IMR-90 (cell line): ENCODE data around the gene FXR2. TPM values are rescaled to one million over a fixed set of nuclear protein-coding genes. Genes with fewer than 3 reads are reported as not detected.

Experiments
- ATAC-seq: fragments of 200-7000 bp; cut with Tn5 transposase; 2 replicates; pipeline ENCODE4 v1.9.1; 2020; ENCODE audit warnings: low read depth, mild to moderate bottlenecking, moderate library complexity
- BruUV-seq: library from RNA; stranded (reverse); fragments of 400-500 nt; replicated peaks from 2 replicates; lab custom pipeline; 2021; lab: Mats Ljungman, UMichigan
- CTCF ChIA-PET: fragments of 300-600 bp; formaldehyde crosslinking; extraction: SDS; loops from one replicate; lab custom pipeline; 2021; ENCODE audit warnings: antibody characterized with exemption; lab: Yijun Ruan, JAX
- POLR2A ChIA-PET: fragments of 300-600 bp; sonication (Branson Sonifier 250); formaldehyde crosslinking; loops from one replicate; lab custom pipeline; 2022; ENCODE audit warnings: antibody characterized with exemption; ENCODE audit not compliant: unreplicated experiment; lab: Charles Lee
- DNase-seq: peaks from one replicate; pipeline ENCODE4 v3.0.0; 2013
- H2AFZ ChIP-seq: replicated peaks from 2 replicates; pipeline ENCODE3; 2013; ENCODE audit warnings: low read length, mild to moderate bottlenecking; ENCODE audit not compliant: poor library complexity
- H2AK5ac ChIP-seq: 2 replicates; pipeline ENCODE4 v1.6.1; 2013; ENCODE audit warnings: low read depth, low read length, inconsistent platforms
- H2AK9ac ChIP-seq: replicated peaks from 2 replicates; pipeline ENCODE3; 2013; ENCODE audit warnings: mild to moderate bottlenecking, low read depth, low read length, moderate library complexity; ENCODE audit not compliant: poor library complexity
- H2BK120ac ChIP-seq: 2 replicates; pipeline ENCODE4 v1.6.1; 2013; ENCODE audit warnings: low read depth, low read length, inconsistent platforms
- H2BK15ac ChIP-seq: 3 replicates; pipeline ENCODE4 v1.6.1; 2013; ENCODE audit warnings: low read depth, low read length, inconsistent platforms
- H2BK20ac ChIP-seq: 2 replicates; pipeline ENCODE4 v1.6.1; 2013; ENCODE audit warnings: low read depth, mild to moderate bottlenecking, inconsistent platforms, low read length, moderate library complexity
- H2BK5ac ChIP-seq: 2 replicates; pipeline ENCODE4 v1.6.1; 2013; ENCODE audit warnings: mild to moderate bottlenecking, low read depth, low read length, inconsistent platforms; ENCODE audit not compliant: poor library complexity, severe bottlenecking
- H3K14ac ChIP-seq: replicated peaks from 2 replicates; pipeline ENCODE4 v1.6.1; 2013; ENCODE audit warnings: low read depth, low read length, inconsistent platforms
- H3K18ac ChIP-seq: 2 replicates; pipeline ENCODE4 v1.6.1; 2013; ENCODE audit warnings: low read depth, low read length, control low read depth
- H3K23ac ChIP-seq: 2 replicates; pipeline ENCODE4 v1.6.1; 2013; ENCODE audit warnings: low read depth, low read length, inconsistent platforms
- H3K27ac ChIP-seq: 2 replicates; pipeline ENCODE4 v1.5.1; 2013; ENCODE audit warnings: mild to moderate bottlenecking, control low read depth, low read length; ENCODE audit not compliant: insufficient read depth
- H3K27me3 ChIP-seq: 2 replicates; pipeline ENCODE4 v1.6.1; 2013; ENCODE audit warnings: low read length; ENCODE audit not compliant: control insufficient read depth, insufficient read depth
- H3K36me3 ChIP-seq: 2 replicates; pipeline ENCODE4 v1.6.1; 2013; ENCODE audit warnings: low read length, mixed read lengths; ENCODE audit not compliant: control insufficient read depth, insufficient read depth
- H3K4ac ChIP-seq: 2 replicates; pipeline ENCODE4 v1.6.1; 2013; ENCODE audit warnings: low read depth, low read length, inconsistent platforms
- H3K4me1 ChIP-seq: 2 replicates; pipeline ENCODE4 v1.6.1; 2013; ENCODE audit warnings: low read length, mixed read lengths; ENCODE audit not compliant: control insufficient read depth, insufficient read depth
- H3K4me2 ChIP-seq: 2 replicates; pipeline ENCODE4 v1.6.1; 2013; ENCODE audit warnings: low read depth, mild to moderate bottlenecking, control low read depth, low read length, moderate library complexity
- H3K4me3 ChIP-seq: 2 replicates; pipeline ENCODE4 v1.5.1; 2013; ENCODE audit warnings: low read depth, mild to moderate bottlenecking, control low read depth, low read length, moderate library complexity; ENCODE audit not compliant: insufficient read depth
- H3K56ac ChIP-seq: 2 replicates; pipeline ENCODE4 v1.6.1; 2013; ENCODE audit warnings: low read length, inconsistent platforms; ENCODE audit not compliant: insufficient read depth; ENCODE audit errors: extremely low read depth
- H3K79me1 ChIP-seq, 2 experiments: 2 replicates each; pipeline ENCODE4 v1.6.1; 2013; ENCODE audit warnings: low read length in 2 of 2, inconsistent platforms in 1 of 2, low read depth in 1 of 2
- H3K9ac ChIP-seq: 2 replicates; pipeline ENCODE4 v1.6.1; 2013; ENCODE audit warnings: low read depth, low read length, control low read depth
- H3K9me1 ChIP-seq: 2 replicates; pipeline ENCODE4 v1.6.1; 2013; ENCODE audit warnings: low read length, inconsistent platforms; ENCODE audit not compliant: insufficient read depth
- H3K9me3 ChIP-seq: 2 replicates; pipeline ENCODE4 v1.6.1; 2013; ENCODE audit warnings: low read length; ENCODE audit not compliant: control insufficient read depth, insufficient read depth
- H4K20me1 ChIP-seq: 2 replicates; pipeline ENCODE4 v1.6.1; 2013; ENCODE audit warnings: low read length, inconsistent platforms; ENCODE audit not compliant: insufficient read depth
- H4K5ac ChIP-seq: 2 replicates; pipeline ENCODE4 v1.6.1; 2013; ENCODE audit warnings: mild to moderate bottlenecking, low read depth, low read length, control low read depth
- H4K8ac ChIP-seq, 2 experiments: 2 replicates each; pipeline ENCODE4 v1.6.1; 2013; ENCODE audit warnings: low read depth in 2 of 2, low read length in 2 of 2, control low read depth in 1 of 2, inconsistent platforms in 1 of 2
- H4K91ac ChIP-seq: 2 replicates; pipeline ENCODE4 v1.6.1; 2013; ENCODE audit warnings: low read depth, low read length, inconsistent platforms; ENCODE audit not compliant: insufficient read depth
- CEBPB ChIP-seq: IDR thresholded peaks from 2 replicates; pipeline ENCODE4 v1.6.1; 2012; ENCODE audit warnings: low read depth, low read length, improper control_type of control experiment
- FOS ChIP-seq: fragments of 150-350 bp; IDR thresholded peaks from 2 replicates; pipeline ENCODE4 v1.6.1; 2016; ENCODE audit warnings: low read depth, low read length
- MAFK ChIP-seq: IDR thresholded peaks from 2 replicates; pipeline ENCODE4 v1.6.1; 2012; ENCODE audit warnings: low read depth, low read length, improper control_type of control experiment
- MAZ ChIP-seq: IDR thresholded peaks from 2 replicates; pipeline ENCODE4 v1.6.1; 2012; ENCODE audit warnings: low read depth, mild to moderate bottlenecking, low read length, improper control_type of control experiment, moderate library complexity, borderline replicate concordance
- MXI1 ChIP-seq: IDR thresholded peaks from 2 replicates; pipeline ENCODE4 v1.6.1; 2012; ENCODE audit warnings: low read depth, mild to moderate bottlenecking, low read length, moderate library complexity, borderline replicate concordance
- NFE2L2 ChIP-seq: fragments of 150-350 bp; IDR thresholded peaks from 2 replicates; pipeline ENCODE4 v1.6.1; 2016; ENCODE audit warnings: low read depth, mild to moderate bottlenecking, low read length
- POLR2A ChIP-seq: IDR thresholded peaks from 2 replicates; pipeline ENCODE4 v1.6.1; 2012; ENCODE audit warnings: mild to moderate bottlenecking, low read depth, low read length
- SMC3 ChIP-seq: fragments of 150-350 bp; IDR thresholded peaks from 2 replicates; pipeline ENCODE4 v1.6.1; 2016; ENCODE audit warnings: low read depth, mild to moderate bottlenecking, antibody characterized with exemption, low read length, moderate library complexity
- WGBS, 2 experiments: methylation state at CpG; one replicate each; pipeline versions ENCODE4 v1.1.5 to v1.1.7; 2013; ENCODE audit warnings: missing lambda C conversion rate in 2 of 2; ENCODE audit not compliant: insufficient read length in 1 of 2; ENCODE audit errors: extremely low coverage in 2 of 2; 5-methylcytosine and 5-hydroxymethylcytosine counted together
- dilution Hi-C: fragments of 300-500 bp; cut with HindIII; formaldehyde crosslinking; loops from one replicate; pipeline ENCODE4 v1.14.3; 2018; ENCODE audit warnings: low sequenced_read_pairs; ENCODE audit not compliant: unreplicated experiment
- in situ Hi-C: fragments of 300-500 bp; cut with MboI; formaldehyde crosslinking; loops from 3 replicates; pipeline ENCODE4 v1.14.3; 2019; ENCODE audit warnings: low sequenced_read_pairs, inconsistent platforms, mixed read lengths
- intact Hi-C: fragments of 100-400 bp; cut with micrococcal nuclease; formaldehyde crosslinking; loops from 2 replicates; pipeline ENCODE4 v1.10.0; 2022
- polyA plus RNA-seq, 3 experiments: library from polyadenylated mRNA; depleted of rRNA; stranded (reverse); fragments of >200 nt; gene quantifications; 2 replicates each; pipeline ENCODE4 v1.2.3, GENCODE V29; 2012; ENCODE audit warnings: low replicate concordance in 1 of 3
- total RNA-seq: library from RNA; depleted of rRNA; stranded (reverse); fragments of >200 nt; gene quantifications from 2 replicates; pipeline ENCODE4 v1.2.3, GENCODE V29; 2012
- TF ChIP-seq, protein P1 (sequence below): conservative IDR thresholded peaks from 2 replicates; pipeline ENCODE4 v1.5.1; 2012; ENCODE audit warnings: mild to moderate bottlenecking, low read depth, low read length, improper control_type of control experiment
- TF ChIP-seq, protein P2 (sequence below): fragments of 150-350 bp; IDR thresholded peaks from 2 replicates; pipeline ENCODE4 v1.6.1; 2017; ENCODE audit warnings: mild to moderate bottlenecking, antibody characterized with exemption, low read length, low read depth

Gene FXR2
- total and polyA plus RNA-seq, 2 of the 4 experiments (the other 2 are of a cell fraction), result 39.1 to 55.9 TPM

GRCh38 chr17:7573324-7574080, 41.2 kb downstream of the FXR2 start:
- WGBS, 2 experiments, result 0% methylated on average over 13 of the region's 71 CpGs; no CpG with 5 or more reads in 1 of the 2 experiments
- TF ChIP-seq MXI1 (peak; percentile 98), SMC3 (no peak), FOS (no peak), POLR2A (peak; percentile 37; the same call in 1 of the 2 replicates), CEBPB (peak; percentile 99), MAZ (peak; percentile 98), NFE2L2 (no peak), MAFK (no peak)
- TF ChIP-seq, protein P1, sequence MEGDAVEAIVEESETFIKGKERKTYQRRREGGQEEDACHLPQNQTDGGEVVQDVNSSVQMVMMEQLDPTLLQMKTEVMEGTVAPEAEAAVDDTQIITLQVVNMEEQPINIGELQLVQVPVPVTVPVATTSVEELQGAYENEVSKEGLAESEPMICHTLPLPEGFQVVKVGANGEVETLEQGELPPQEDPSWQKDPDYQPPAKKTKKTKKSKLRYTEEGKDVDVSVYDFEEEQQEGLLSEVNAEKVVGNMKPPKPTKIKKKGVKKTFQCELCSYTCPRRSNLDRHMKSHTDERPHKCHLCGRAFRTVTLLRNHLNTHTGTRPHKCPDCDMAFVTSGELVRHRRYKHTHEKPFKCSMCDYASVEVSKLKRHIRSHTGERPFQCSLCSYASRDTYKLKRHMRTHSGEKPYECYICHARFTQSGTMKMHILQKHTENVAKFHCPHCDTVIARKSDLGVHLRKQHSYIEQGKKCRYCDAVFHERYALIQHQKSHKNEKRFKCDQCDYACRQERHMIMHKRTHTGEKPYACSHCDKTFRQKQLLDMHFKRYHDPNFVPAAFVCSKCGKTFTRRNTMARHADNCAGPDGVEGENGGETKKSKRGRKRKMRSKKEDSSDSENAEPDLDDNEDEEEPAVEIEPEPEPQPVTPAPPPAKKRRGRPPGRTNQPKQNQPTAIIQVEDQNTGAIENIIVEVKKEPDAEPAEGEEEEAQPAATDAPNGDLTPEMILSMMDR, result no peak
- TF ChIP-seq, protein P2, sequence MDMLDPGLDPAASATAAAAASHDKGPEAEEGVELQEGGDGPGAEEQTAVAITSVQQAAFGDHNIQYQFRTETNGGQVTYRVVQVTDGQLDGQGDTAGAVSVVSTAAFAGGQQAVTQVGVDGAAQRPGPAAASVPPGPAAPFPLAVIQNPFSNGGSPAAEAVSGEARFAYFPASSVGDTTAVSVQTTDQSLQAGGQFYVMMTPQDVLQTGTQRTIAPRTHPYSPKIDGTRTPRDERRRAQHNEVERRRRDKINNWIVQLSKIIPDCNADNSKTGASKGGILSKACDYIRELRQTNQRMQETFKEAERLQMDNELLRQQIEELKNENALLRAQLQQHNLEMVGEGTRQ, result no peak
- Histone ChIP-seq H3K56ac (peak overlapping the region; percentile 81), H3K9me1 (peaks cover 9% of the 10 kb centered on the region; the same call in 1 of the 2 replicates), H3K9me3 (no peaks in the 10 kb centered on the region), H3K4me2 (peak overlapping the region; percentile 83), H3K4me3 (peak overlapping the region; percentile 77), H4K20me1 (peaks cover 59% of the 10 kb centered on the region), H3K23ac (peak overlapping the region; percentile 91; the same call in 1 of the 2 replicates), H3K14ac (peak overlapping the region; percentile 97), H3K27ac (peak overlapping the region; percentile 97), H3K36me3 (peaks cover 63% of the 10 kb centered on the region), H3K27me3 (no peaks in the 10 kb centered on the region), H2BK120ac (peak overlapping the region; percentile 6; the same call in 1 of the 2 replicates), H2AK5ac (peak overlapping the region; percentile 99), H3K9ac (peak overlapping the region; percentile 95), H3K4ac (peak overlapping the region; percentile 92), H3K79me1 (peaks cover 10 to 62% of the 10 kb centered on the region in 2 experiments; a peak in 3 of 4 replicates), H2AFZ (peak overlapping the region; percentile 68), H2BK5ac (peak overlapping the region; percentile 78), H4K91ac (peak overlapping the region; percentile 94), H2BK20ac (no peak overlapping the region), H2AK9ac (peak overlapping the region; percentile 99), H2BK15ac (no peak overlapping the region), H3K18ac (peak overlapping the region; percentile 1; the same call in 1 of the 2 replicates), H4K5ac (peak overlapping the region; percentile 32; the same call in 1 of the 2 replicates), H3K4me1 (peaks cover 8% of the 10 kb centered on the region), H4K8ac (peak overlapping the region; percentile 73 to 81; a peak in 3 of 4 replicates)
- dilution Hi-C loops (no loop called here), intact Hi-C loops (loop anchor here (5.0 kb wide), 1 partner anchor 269 kb away; no protein-coding TSS in a partner anchor), in situ Hi-C loops (no loop called here)
- no TSS peak for BruUV-seq
- peak; percentile 52 for ATAC-seq
- peak; percentile 90 for DNase-seq
- ChIA-PET POLR2A (interaction anchor here (0.6 to 2.2 kb wide), 7 partner anchors 8 to 546 kb away, joined by 3 to 12 read pairs (median 4); partner anchors contain the start of genes MPDU1 and TMEM256), CTCF (interaction anchor here (0.7 to 1.2 kb wide), 3 partner anchors 13 to 61 kb away, joined by 3 to 4 read pairs (median 4); no protein-coding TSS in a partner anchor)
